SK-N-DZ (cell line): ENCODE results near the gene OR7A5. TPM values are rescaled to one million over a fixed set of nuclear protein-coding genes. Genes with fewer than 3 reads are reported as not detected.
"Not testable (repeated sequence)": the region's sequence is repeated elsewhere in the genome, so short reads cannot be mapped to it uniquely, and the experiment has no call there.

Source experiments
- DNase-seq: peaks from one replicate; pipeline ENCODE4 v3.0.0-alpha.2; 2015; ENCODE audit warnings: low spot score
- polyA plus RNA-seq, 2 experiments: library from polyadenylated mRNA; depleted of rRNA; stranded (reverse); fragments of >200 nt; gene quantifications; 2 replicates each; pipeline ENCODE4 v1.2.3, GENCODE V29; 2014

The OR7A5 gene
- polyA plus RNA-seq (2014; cell fraction: cytosol; rRNA removed) = not detected in 2 replicates
- not detected in 2 replicates for polyA plus RNA-seq (2014; cell fraction: nucleus; rRNA removed)

GRCh38 chr19:14835011-14835410, at the start of gene OR7A5, which contains the start of gene OR7C1:
Gene OR7A5, minus strand, starts transcription at chr19:14835185. Its CDS starts 6,944 bp downstream, at chr19:14828241.
Gene OR7C1, minus strand, starts transcription at chr19:14835185. Its CDS starts 35,049 bp downstream, at chr19:14800136.
- no peak for DNase-seq

GRCh38 chr19:14871619-14872230, 36.7 kb upstream of the OR7A5 start:
- no peak for DNase-seq

GRCh38 chr19:14868497-14868896, 33.5 kb upstream of the OR7A5 start:
- DNase-seq = no peak

- DNase-seq = no peak
Observed at GRCh38 chr19:14848822-14849221, 13.8 kb upstream of the OR7A5 start, which contains the start of gene OR7A10. Gene OR7A10, minus strand, starts transcription at chr19:14848922. Its CDS starts 7,045 bp downstream, at chr19:14841877.

- no peak for DNase-seq
Observed at GRCh38 chr19:14843578-14843977, 8.6 kb upstream of the OR7A5 start.

GRCh38 chr19:14843169-14843568, 8.2 kb upstream of the OR7A5 start:
- DNase-seq = no peak

GRCh38 chr19:14840206-14840605, 5.2 kb upstream of the OR7A5 start:
- no peak for DNase-seq

- DNase-seq = no peak
Observed at GRCh38 chr19:14837391-14837790, 2.4 kb upstream of the OR7A5 start.

GRCh38 chr19:14830702-14831101, 4.3 kb downstream of the OR7A5 start:
- no peak for DNase-seq

GRCh38 chr19:14826006-14826405, 9.0 kb downstream of the OR7A5 start:
- DNase-seq = no peak

GRCh38 chr19:14821937-14822336, 13.0 kb downstream of the OR7A5 start:
- DNase-seq = no peak

GRCh38 chr19:14818588-14818987, 16.4 kb downstream of the OR7A5 start:
- no peak for DNase-seq

- no peak for DNase-seq
Observed at GRCh38 chr19:14817052-14817451, 17.9 kb downstream of the OR7A5 start.

- DNase-seq = no peak
Observed at GRCh38 chr19:14814982-14815652, 19.9 kb downstream of the OR7A5 start.

GRCh38 chr19:14809272-14810057, 25.5 kb downstream of the OR7A5 start:
- no peak for DNase-seq

GRCh38 chr19:14804765-14805164, 30.2 kb downstream of the OR7A5 start:
- DNase-seq = no peak

GRCh38 chr19:14798760-14799159, 36.2 kb downstream of the OR7A5 start:
- no peak for DNase-seq

- DNase-seq = no peak
Observed at GRCh38 chr19:14796021-14796420, 39.0 kb downstream of the OR7A5 start.

- no peak for DNase-seq
Observed at GRCh38 chr19:14795078-14795721, 39.8 kb downstream of the OR7A5 start.

GRCh38 chr19:14792250-14792649, 42.7 kb downstream of the OR7A5 start:
- DNase-seq = not testable (repeated sequence)

GRCh38 chr19:14786421-14786851, 48.5 kb downstream of the OR7A5 start:
- DNase-seq = no peak
